Neural progenitor cell (in vitro differentiated cells): ENCODE results near the gene PDZD4.

Experiments used
- CTCF ChIP-seq: fragments of 200-600 bp; sonication (generic); IDR thresholded peaks from 2 replicates; pipeline ENCODE4 v1.5.1; 2017; ENCODE audit warnings: antibody characterized with exemption, mild to moderate bottlenecking
- EZH2 ChIP-seq: fragments of 200-600 bp; sonication (generic); IDR thresholded peaks from 2 replicates; pipeline ENCODE4 v1.6.1; 2017; ENCODE audit warnings: antibody characterized with exemption, mild to moderate bottlenecking, moderate library complexity
- EZH2phosphoT487 ChIP-seq: fragments of 200-600 bp; sonication (generic); IDR thresholded peaks from 2 replicates; pipeline ENCODE4 v1.6.1; 2017; ENCODE audit warnings: antibody characterized with exemption

GRCh38 chrX:153848325-153848724, 18.0 kb upstream of the PDZD4 start:
- TF ChIP-seq CTCF (no peak), EZH2 (no peak), EZH2phosphoT487 (no peak)
